GM18517 (cell line): ENCODE results near the gene VPS4B.
"Not testable (repeated sequence)": the region's sequence is repeated elsewhere in the genome, so short reads cannot be mapped to it uniquely, and the experiment has no call there.

Source experiments
- ATAC-seq: cut with Tn5 transposase; IDR thresholded peaks from one replicate; pipeline ENCODE4 v1.9.1; 2021; ENCODE audit warnings: mild to moderate bottlenecking, moderate library complexity; ENCODE audit not compliant: unreplicated experiment

Gene VPS4B

GRCh38 chr18:63373161-63373560, 49.1 kb downstream of the VPS4B start:
- ATAC-seq = no peak

- no peak for ATAC-seq
These were observed 53.7 kb downstream of the VPS4B start for GRCh38 chr18:63368611-63369010.

- ATAC-seq = peak; percentile 85
These were observed 55.0 kb downstream of the VPS4B start, which contains the start of gene KDSR for GRCh38 chr18:63367053-63367953. TSS of gene KDSR (minus strand) at chr18:63367206. CDS start at chr18:63367118, 88 bp downstream.

GRCh38 chr18:63366213-63367052, 55.8 kb downstream of the VPS4B start:
- ATAC-seq = peak; percentile 31

GRCh38 chr18:63365876-63366212, 56.4 kb downstream of the VPS4B start:
- peak; percentile 3 for ATAC-seq

- ATAC-seq = no peak
These were observed 58.3 kb downstream of the VPS4B start for GRCh38 chr18:63363951-63364350.

GRCh38 chr18:63363420-63363819, 58.9 kb downstream of the VPS4B start:
- ATAC-seq = not testable (repeated sequence)

- ATAC-seq = no peak
These were observed 65.9 kb downstream of the VPS4B start for GRCh38 chr18:63356272-63356896.

GRCh38 chr18:63350230-63350629, 72.0 kb downstream of the VPS4B start:
- no peak for ATAC-seq

GRCh38 chr18:63348508-63349136, 73.7 kb downstream of the VPS4B start:
- ATAC-seq = peak; percentile 48

- ATAC-seq = no peak
These were observed 75.6 kb downstream of the VPS4B start for GRCh38 chr18:63346480-63347183.

GRCh38 chr18:63346031-63346430, 76.2 kb downstream of the VPS4B start:
- ATAC-seq = no peak

- ATAC-seq = no peak
These were observed 77.4 kb downstream of the VPS4B start for GRCh38 chr18:63344918-63345317.

- ATAC-seq = no peak
These were observed 78.0 kb downstream of the VPS4B start for GRCh38 chr18:63344263-63344662.

GRCh38 chr18:63342206-63342605, 80.1 kb downstream of the VPS4B start:
- ATAC-seq = peak; percentile 75

GRCh38 chr18:63339920-63340484, 82.3 kb downstream of the VPS4B start:
- peak; percentile 47 for ATAC-seq
